Fibroblast of the aortic adventitia (primary cell): ENCODE measurements around the gene MCRIP1. TPM values are rescaled to one million over a fixed set of nuclear protein-coding genes. Genes with fewer than 3 reads are reported as not detected.
A peak's percentile ranks its signal among the peaks of the same experiment; 100 is the strongest.

ENCODE experiments used
- DNase-seq: peaks from one replicate; pipeline ENCODE4 v3.0.0-alpha.2; 2010; ENCODE audit warnings: low read depth
- H3K4me3 ChIP-seq: 2 replicates; pipeline ENCODE4 v1.5.1; 2011; ENCODE audit warnings: low read depth, mild to moderate bottlenecking, control low read depth, low read length, moderate library complexity
- CTCF ChIP-seq: IDR thresholded peaks from 2 replicates; pipeline ENCODE4 v1.5.1; 2011; ENCODE audit warnings: mild to moderate bottlenecking, low read length, control low read depth, inconsistent platforms; ENCODE audit not compliant: insufficient read depth
- total RNA-seq: library from RNA; depleted of rRNA; stranded (reverse); fragments of >200 nt; gene quantifications from 2 replicates; pipeline ENCODE4 v1.2.3, GENCODE V29; 2012; ENCODE audit warnings: low replicate concordance

Gene MCRIP1
- total RNA-seq, 1 donor, result 130 TPM

DNA sequence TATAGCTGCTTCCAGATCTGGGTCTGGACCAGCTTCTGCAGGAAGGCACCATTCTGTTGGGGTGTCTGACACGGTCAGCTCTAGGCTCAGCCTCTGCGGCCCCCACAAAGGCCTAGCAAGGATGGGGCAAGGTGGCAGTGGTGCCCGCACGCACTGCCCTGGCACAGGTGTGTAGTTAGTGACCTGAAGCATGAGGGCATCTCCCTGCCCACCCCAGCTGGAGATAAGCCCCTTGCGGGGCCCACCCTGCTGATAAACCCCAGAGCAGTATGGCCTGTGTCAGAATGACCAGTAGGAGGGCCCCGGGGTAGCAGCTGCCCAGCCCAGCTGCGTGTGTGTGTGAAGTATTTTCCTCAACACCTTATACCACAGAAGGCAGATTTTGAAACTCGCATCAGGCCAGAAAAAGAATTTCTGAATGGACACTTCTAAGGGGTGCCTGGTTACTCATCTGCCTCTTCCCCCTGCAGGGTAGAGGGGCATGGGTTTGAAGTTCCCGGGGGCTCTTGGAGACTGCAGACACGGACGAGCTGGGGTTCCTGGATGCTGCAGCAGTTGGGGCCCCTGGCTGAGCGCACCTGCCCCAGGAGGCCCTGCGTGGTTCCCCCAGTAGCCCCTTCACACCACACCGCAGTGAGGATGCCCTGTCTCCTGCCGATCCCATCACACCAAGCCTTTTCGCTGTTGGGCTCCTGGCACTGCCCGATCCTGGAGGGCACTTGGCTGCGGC, 33.5 kb upstream of the MCRIP1 start:
- H3K4me3 ChIP-seq, result no peak overlapping the region
- TF ChIP-seq CTCF, result no peak
- DNase-seq, result peak; percentile 27

DNA sequence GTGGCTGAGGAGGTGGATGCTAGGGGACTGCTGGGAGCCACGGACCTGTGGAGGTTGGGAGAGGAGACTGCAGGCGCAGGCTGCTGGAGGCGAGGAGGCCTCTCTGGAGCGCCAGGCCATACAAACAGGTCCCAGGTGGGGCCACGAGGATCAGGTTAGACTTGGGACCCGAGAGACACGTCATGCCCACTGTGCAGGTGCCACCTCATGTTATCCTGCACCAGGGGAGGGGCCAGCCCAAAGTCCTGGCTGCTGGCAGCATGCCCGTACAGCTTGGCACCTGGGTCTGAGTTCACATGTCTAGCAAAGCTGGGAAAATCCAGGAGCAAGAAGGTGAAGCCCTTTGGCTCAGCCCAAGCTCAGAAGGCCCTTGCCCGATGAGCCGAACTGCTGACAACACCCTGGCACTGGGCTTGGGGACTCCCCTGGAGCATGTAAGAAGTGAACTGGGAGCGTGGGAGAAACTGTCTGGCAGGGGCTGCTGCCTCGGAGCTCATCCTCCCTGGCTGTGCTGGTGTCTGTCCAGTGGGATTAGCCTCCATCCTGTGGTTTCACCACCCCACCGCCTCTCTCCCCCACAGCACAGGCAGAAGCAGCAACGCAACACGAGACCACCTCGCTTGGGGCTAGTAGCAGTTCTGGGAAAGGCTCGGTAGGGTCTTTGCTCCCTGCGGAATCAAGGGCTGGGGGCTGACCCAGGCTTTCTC, 32.8 kb upstream of the MCRIP1 start:
- TF ChIP-seq CTCF, result no peak
- peak; percentile 27 for DNase-seq
- H3K4me3 ChIP-seq, result no peak overlapping the region

GRCh38 chr17:81865358-81865732, 32.3 kb upstream of the MCRIP1 start:
- no peak overlapping the region for H3K4me3 ChIP-seq
- no peak for TF ChIP-seq CTCF
- DNase-seq, result no peak

- TF ChIP-seq CTCF, result no peak
- no peak for DNase-seq
- H3K4me3 ChIP-seq, result no peak overlapping the region
Observed at GRCh38 chr17:81863833-81864768, 31.0 kb upstream of the MCRIP1 start.

DNA sequence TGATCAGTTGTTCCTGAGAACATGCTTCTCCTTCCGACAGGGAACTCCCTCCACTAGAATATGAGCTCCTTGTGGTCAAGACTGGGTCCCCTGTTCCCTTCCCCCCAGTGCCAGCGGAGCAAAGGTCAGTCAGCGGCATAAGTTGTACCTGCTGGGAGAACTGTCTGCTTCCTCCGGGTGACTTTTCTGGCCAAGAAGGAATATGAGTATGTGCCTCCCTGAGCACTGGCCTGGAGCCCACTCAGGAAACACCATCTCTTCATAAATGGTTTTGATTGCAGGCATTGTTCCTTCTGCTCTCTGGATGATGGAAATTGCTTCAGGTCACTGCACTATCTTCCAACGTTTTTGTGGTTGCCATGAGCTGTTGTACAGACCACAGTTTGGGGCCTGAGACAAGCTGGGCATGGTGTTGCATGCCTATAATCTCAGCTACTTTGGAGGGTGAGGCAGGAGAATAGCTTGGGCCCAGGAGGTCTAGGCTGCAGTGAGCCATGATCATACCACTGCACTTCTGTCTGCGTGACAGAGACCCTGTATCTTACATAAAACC, 30.1 kb upstream of the MCRIP1 start:
- no peak for TF ChIP-seq CTCF
- no peak overlapping the region for H3K4me3 ChIP-seq
- peak; percentile 42 for DNase-seq

- DNase-seq, result peak; percentile 100
- H3K4me3 ChIP-seq, result peak overlapping the region; percentile 86
- peak; percentile 35 for TF ChIP-seq CTCF
Observed at GRCh38 chr17:81860756-81861568, 27.9 kb upstream of the MCRIP1 start.
